ENCODE results near the gene WDR82.

The WDR82 gene

DNA sequence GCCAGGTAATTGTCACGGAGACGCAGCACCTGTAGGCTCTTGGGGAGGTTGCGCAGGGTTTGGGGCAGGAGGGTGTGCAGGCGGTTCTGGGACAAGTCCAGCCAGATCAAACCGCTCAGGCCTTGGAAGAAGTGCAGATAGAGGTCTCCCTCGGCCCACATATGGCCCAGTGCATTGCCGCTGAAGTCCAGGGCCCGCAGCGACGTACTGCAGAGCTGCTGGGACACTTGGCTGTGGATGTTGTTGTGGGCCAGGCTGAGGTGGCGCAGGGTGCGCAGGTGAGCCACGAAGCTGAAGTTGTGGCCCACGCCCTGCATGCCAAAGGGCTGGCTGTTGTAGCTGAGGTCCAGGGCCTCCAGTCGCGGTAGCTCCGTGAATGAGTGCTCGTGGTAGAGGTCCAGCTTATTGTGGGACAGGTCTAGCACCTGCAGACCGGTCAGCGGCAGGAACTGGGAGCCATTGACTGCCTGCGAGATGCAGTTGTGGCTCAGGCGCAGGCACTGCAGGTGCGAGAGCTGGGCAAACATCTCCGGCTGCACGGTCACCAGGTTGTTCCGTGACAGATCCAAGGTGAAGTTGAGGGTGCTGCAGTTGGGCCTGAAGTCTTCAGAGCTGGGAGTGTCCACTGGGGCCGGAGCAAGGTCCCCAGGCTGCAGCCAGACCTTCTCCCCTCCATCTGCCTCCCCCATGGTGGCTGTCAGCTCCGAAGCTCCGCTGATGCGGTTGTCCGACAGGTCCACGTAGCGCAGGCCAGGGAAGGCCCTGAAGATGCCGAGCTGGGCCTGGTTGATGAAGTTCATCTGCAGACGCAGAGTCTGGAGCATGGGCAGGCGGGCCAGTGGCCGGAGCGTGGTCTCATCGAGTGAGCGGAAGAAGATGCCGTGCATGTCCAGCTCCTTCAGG, 55.9 kb downstream of the WDR82 start:
- DNase-seq (ENCODE audit: low read depth): no peak

DNA sequence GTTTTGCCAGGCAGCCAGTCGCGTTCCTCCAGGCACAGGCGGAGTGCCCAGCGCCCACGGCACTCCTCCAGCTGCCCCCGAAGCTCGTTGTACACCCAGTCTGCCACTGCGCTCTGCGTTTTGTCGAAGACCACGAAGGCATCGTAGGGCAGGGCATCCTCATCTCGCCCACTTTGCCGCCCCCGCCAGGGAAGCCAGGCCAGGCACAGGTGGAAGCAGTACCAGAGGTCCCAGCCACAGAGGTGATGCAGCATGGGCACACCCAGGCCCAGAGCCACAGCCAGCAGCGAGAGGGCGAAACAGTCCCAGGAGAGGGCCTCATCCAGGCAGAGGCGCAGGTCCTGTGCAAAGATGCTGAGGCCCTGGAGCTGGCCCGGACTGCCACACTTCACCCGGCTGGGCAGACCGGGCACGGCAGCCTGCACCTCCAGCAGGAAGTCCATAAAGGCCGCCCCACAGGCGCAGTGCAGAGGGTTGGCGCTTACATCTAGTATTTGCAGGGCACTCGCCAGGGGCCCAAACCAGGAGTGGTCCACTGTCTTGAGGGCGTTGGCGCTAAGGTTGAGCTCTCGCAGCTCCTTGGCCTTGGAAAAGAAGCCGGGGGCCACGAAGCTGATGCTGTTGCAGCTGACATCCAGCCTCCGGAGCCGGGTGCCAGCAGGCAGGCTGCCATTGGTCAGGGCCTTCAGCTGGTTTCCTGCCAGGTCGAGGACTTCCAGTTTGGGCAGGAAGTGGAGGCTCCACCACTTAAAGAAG, 56.7 kb downstream of the WDR82 start:
- no peak for DNase-seq (ENCODE audit: low read depth)

DNA sequence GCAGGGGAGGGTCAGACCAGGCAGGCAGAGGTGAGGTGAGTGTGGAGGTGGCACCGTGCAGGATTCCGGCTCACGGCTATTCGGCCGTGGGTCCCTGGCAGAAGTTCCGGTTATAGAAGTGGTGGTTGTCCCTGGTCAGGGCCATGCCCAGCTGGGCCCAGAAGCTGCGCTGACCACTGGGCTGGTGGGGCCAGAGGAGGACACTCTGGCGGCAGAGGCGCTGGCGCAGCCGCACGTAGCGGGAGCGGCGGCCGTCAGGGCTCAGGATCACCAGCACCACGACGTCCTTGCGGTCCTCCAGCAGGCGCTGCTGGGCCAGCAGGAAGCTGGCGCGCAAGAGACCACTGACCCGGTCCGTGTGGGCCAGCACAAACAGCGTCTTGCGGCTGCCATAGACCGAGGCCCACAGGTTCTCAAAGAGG, 57.3 kb downstream of the WDR82 start:
- DNase-seq (ENCODE audit: low read depth): no peak

DNA sequence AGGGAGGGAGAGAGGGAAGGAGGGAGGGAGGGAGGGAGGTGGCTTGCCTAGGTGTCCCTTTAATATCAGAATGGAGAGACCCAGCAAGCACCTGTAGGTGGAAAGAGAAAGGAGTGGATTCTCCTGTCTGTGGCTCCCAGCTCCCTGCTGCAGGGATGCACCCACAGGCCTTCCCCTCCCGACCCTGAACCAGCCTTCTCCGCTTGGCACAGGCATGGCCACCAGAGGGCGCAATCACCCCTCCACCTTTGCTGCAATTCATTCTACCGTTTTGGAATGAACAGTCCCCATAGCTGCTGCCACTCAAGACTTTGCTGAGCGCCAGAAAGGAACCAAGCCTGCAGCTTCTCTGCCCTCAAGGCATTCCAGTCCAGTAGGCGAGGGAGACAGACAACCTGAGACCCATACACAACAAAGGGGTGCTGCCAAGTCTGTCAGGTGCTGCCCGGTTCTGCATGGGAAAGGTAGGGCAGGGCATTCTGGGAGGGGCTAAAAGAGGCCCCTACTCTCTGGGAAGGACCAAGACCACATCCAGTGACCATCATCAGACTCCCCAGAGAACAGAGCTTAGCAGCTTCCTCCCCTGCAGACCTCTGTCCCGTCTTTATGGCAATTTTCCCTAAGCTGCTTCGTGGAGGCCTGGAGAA, 57.9 kb downstream of the WDR82 start:
- DNase-seq (ENCODE audit: low read depth): peak; percentile 90

DNA sequence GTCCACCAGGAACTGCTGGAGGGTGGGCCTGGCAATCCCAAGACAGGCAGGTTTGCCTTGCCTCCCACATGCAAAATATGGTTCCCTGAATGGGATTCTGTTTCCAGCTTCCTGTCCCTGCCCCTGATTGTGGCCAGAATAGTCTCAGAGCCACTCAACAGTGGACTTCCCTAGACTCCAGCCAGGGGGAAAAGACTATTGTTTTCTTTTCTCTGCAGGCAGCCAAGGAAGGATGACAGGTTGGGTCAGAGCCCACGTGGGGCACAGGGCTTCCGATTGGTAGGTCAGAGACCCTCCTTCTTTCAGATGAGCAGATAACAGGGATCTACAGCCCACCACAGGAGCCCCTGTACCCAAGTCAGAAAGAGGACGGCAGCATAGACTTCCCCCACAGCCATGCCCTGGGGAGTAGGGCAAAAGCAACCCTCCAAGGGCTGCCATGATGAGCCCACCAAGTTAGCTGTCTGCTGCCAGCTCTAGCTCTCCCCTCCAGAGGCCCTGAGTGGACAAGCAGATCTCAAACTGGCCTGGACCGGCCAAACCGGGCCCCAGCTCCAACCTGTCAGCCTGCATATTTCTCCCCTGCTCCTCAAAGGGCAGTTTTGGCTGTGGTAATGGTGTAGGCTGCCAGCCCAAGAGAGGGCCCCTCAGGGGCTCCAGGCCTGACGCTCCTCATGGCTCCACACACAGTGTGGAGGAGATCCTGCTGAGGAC, 59.4 kb downstream of the WDR82 start:
- DNase-seq (ENCODE audit: low read depth): no peak

DNA sequence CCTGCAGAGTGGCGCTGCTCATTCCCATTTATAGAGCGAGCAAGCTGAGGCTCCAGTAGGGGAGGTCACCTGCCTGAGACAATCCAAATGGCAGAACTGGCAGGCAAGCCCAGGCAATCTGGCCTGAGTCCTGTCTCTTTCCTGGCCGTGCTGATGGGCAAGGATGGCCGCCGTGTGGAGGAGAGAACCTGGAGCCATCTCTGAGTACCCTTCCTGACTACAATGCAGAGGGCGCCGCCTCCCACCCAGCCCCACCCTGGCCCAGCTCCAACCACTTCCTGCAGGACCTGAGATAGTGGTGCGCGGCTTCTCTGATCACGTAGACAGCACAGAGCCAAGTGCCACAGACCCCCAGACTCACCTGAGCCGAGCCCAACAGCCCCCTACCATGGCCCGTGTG, 60.0 kb downstream of the WDR82 start:
- no peak for DNase-seq (ENCODE audit: low read depth)

DNA sequence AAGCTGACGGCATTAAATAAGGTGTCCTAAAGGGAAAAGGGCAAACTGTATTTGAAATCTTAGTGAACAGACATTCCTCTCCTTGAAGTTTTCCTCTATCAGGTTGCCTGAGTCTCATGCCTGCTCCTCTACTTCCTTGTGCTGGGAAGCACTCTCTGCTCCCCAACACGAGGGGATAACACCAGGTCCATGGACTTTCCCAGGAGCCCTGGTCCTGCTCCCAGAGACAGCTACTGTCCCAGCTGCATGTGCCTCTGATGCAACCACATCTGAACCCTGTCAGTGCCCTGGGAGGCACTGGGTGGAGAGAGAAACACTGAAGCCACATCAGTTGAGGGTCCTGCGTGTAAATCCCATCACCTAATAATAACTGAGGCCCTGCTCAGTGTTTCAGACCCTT, 60.4 kb downstream of the WDR82 start:
- DNase-seq (ENCODE audit: low read depth): no peak

DNA sequence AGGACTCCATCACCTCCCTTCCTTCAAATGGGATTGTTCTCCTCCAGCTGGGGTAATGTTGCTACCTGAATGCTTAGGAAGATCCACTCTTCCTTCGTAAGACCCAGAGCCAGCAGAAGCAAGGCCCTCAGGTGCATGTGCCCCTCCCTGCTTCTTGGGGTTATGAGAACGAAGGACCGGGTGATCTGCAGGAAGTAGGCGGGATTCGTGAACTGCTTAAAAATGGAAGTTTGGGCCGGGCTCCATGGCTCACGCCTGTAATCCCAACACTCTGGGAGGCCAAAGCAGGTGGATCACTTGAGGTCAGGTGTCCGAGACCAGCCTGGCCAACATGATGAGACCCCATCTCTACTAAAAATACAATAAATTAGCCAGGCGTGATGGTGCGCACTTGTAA, 61.0 kb downstream of the WDR82 start:
- DNase-seq (ENCODE audit: low read depth): no peak

DNA sequence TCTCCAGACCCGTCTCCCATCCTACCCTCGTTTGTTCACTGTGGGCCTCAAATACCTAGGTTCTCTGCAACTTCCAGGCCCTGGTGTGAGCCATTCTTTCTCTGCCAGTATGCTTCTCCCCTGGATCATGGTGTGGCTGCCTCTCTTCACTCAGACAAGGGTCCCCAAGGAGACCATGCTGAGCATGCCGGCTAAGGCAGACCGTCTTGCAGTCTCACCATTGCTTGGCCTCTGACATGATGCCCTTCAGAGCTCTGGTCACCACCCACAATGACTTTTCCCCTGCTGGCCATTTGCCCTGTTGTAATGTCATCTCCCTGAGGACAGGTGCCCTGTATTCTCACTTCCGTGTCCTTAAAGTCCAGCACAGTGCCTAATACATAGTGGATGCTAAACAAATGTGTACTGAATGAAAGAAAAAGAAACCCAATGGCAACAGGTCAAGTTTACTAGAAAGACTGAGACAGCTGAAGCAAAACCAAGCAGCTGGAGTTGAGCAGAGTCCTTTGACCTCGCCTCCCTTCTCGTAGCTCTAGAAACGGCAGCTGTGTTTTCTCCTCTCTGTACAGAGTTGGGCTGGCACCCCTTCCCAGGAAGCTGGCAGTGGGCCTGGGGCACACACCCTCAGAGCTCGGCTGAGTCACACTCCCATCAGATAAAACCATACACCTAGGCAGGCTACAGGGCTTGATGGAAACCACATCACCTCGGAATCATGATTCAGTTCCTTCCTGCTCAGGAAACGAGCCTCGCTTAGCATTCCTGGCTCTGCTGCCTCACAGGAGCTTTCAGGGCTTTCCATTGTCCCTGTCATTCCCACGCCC, 61.7 kb downstream of the WDR82 start:
- no peak for DNase-seq (ENCODE audit: low read depth)

DNA sequence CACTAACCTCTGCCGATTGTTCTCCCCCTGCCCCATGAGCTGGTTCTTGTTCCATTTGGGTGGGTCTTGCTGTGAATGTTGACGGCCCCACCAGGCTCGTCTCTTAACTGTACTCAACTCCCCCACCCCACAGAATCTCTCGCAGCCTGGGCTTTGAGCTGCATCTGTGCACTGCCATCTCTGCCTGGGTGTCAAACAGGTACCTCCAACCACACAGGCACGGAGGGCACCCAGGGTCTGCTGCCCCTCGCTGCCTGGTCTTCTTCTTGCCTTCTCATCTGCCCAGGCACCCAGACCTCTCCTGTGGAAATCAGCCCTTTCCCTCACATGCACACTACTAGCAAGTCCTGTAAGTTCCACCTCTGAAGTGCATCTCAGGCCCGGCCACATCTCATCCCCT, 63.1 kb downstream of the WDR82 start:
- no peak for DNase-seq (ENCODE audit: low read depth)

DNA sequence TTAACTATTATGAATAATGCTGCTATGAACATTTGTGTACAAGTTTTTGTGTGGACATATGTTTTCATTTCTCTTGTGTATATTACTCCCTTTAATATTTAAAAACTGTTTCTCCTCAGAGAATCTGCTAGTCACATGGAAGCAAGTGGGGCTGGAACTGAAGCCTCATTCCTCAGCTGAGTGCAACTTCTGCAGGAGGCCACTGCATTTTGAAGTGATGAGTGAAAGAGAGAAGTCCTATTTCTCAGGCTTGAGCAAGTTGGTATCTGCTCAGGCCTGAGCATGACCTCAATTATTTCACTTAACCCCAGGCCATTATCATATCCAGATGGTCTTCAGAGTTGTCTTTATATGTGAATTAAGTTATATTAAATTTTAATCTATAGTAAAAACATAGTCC, 64.5 kb downstream of the WDR82 start:
- no peak for DNase-seq (ENCODE audit: low read depth)

DNA sequence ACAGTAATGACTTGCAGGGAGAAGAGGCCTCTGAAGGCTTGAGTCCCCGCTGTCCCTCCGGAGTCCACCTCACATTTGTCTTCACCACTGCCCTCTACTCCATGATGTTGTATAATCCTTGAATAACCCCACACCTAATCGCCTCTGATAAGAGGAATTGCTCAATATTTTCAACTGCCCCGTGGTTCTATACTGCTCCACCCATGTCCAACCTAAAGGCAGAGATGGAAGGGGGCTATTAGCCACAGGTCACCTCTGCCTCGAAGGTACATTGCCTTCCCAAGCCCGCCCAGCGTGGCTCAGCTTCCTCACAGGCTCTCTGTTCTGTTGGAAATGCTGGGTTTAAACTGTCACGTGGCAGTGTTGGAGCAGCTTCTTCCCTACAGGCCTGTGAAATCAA, 65.4 kb downstream of the WDR82 start:
- DNase-seq (ENCODE audit: low read depth): no peak

DNA sequence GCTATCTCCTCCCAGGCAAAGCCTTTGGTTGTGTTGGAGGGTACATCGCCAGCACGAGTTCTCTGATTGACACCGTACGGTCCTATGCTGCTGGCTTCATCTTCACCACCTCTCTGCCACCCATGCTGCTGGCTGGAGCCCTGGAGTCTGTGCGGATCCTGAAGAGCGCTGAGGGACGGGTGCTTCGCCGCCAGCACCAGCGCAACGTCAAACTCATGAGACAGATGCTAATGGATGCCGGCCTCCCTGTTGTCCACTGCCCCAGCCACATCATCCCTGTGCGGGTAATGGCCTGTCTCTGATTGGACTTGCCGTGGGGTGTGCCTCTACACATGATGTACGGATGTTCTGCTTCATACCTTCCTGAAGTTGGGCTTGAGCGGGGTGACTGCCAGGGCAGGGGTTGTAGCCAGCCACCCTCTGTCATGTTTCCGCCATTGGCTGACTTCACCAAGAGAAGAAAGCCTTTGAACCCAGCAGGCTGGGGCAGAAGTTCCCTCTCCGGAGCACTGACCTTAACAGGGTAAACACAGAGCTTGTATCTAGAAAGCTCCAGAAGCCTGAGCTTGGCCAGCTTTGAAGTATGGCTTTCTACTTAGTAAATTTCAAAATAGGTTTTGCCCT, 67.1 kb downstream of the WDR82 start:
- DNase-seq (ENCODE audit: low read depth): no peak

DNA sequence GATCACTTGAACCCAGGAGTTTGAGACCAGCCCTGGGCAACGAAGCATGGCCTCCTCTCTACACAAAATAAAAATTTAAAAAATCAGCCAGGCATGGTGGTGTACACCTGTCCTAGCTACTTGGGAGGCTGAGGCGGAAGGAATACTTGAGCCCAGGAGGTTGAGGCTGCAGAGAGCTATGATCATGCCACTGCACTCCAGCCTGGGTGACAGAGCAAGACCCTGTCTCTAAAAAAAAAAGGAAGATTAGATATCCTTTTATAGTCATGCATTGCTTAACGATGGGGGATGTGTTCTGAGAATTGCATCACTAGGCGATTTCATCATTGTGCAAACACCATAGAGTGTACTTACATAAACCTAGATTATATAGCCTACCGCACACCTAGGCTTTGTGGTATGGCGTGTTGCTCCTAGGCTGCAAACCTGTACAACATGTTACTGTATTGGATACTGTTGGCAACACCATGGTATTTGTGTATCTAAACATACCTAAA, 67.9 kb downstream of the WDR82 start:
- DNase-seq (ENCODE audit: low read depth): no peak

DNA sequence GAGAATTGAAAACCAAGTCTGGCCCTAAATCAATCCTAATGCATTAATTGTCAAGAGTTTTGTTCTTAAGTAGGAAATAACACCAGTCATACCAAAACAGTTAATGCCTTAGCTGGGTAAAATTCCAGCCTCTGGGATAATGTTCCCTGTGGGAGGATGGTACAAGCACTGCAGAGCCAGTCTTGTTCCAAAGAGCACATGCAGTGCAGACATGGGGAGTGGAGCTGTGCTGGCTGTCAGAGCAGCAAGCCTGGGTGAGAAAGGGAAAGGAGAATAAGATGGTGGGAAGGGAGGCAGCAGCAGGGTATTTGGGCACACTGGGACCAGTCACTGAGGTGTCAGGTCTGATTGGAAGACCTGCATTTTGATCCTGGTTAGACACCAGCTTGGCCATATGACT, 68.4 kb downstream of the WDR82 start:
- no peak for DNase-seq (ENCODE audit: low read depth)

DNA sequence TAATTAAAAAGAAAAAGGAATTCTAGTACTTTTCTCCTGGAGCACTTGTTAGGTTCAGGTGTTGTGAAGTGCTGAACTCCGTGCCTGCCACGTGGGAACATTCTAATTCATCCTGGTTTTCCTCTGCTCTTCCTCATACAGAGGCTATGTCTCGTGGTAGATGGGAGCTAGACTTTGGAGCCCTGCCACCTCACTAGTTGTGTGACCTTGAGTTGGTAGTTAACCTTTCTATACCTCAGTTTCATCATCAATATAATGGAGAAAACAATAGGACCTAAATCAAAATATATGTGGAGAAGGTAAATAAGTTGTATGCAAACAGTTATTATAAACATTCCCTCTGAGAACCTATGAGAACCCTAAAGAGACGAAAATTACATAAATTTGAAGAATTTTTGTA, 69.9 kb downstream of the WDR82 start:
- no peak for DNase-seq (ENCODE audit: low read depth)

DNA sequence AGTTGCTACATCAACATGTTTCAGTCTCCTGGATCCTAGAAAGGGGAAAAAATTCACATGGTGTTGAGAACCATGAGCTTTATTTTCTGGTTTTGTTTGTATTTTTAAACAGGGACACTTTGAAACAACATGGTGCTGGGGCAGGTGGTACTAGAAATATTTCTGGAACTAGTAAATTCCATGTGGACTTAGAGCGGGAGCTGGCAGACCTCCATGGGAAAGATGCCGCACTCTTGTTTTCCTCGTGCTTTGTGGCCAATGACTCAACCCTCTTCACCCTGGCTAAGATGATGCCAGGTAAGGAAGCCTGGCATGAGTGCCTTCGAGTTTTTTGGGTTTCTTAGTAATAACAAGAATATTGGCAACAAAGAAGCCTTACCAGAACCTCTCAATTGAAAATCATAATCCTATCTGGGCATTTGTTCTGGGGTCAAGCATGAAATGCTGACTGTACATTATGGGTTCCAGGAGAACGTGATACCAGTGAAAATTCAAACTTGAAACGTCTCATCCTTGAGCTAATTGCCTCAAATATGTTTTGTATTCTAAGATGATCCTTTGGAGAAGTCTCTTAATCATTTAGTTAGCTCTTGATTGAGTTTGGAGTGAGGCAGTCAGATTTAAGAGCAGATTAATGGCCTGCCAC, 72.6 kb downstream of the WDR82 start:
- DNase-seq (ENCODE audit: low read depth): no peak

All from stimulated activated CD8-positive, alpha-beta memory T cell treated with anti-CD3 and anti-CD28 coated beads, Interleukin-7, amount 100 ng/mL, for 24 hours (primary cell).